Endothelial cell (in vitro differentiated cells): Measurements from ENCODE around the gene SLC37A1. TPM values are rescaled to one million over a fixed set of nuclear protein-coding genes. Genes with fewer than 3 reads are reported as not detected.

Experiments used
- DNase-seq: peaks from one replicate; pipeline ENCODE4 v3.0.0; 2021; ENCODE audit warnings: low spot score
- H3K27ac Mint-ChIP-seq: one replicate; pipeline ENCODE4 v1.8.0; 2021; ENCODE audit warnings: mixed read lengths, inconsistent platforms; ENCODE audit not compliant: unreplicated experiment
- H3K27me3 Mint-ChIP-seq: one replicate; pipeline ENCODE4 v1.8.0; 2021; ENCODE audit warnings: mild to moderate bottlenecking, moderate library complexity, mixed read lengths, inconsistent platforms; ENCODE audit not compliant: unreplicated experiment
- H3K36me3 Mint-ChIP-seq: one replicate; pipeline ENCODE4 v1.8.0; 2021; ENCODE audit warnings: mild to moderate bottlenecking, low read depth, mixed read lengths, inconsistent platforms; ENCODE audit not compliant: unreplicated experiment
- H3K4me1 Mint-ChIP-seq: one replicate; pipeline ENCODE4 v1.8.0; 2021; ENCODE audit warnings: mild to moderate bottlenecking, mixed read lengths, inconsistent platforms; ENCODE audit not compliant: unreplicated experiment
- H3K4me3 Mint-ChIP-seq: one replicate; pipeline ENCODE4 v1.8.0; 2021; ENCODE audit warnings: mild to moderate bottlenecking, mixed read lengths, inconsistent platforms; ENCODE audit not compliant: unreplicated experiment
- H3K9me3 Mint-ChIP-seq: one replicate; pipeline ENCODE4 v1.8.0; 2021; ENCODE audit warnings: mixed read lengths, inconsistent platforms; ENCODE audit not compliant: unreplicated experiment
- total RNA-seq: library from RNA; stranded (reverse); fragmentation: NEBNext Ultra II Directional; extraction: Animal tissue kit (Norgen Biotek cat#: 25700); gene quantifications from one replicate; pipeline ENCODE4 v1.2.1, GENCODE V29; 2021; ENCODE audit not compliant: unreplicated experiment
- TF ChIP-seq, protein P1 (sequence below): fragments of 200-600 bp; sonication (generic); IDR thresholded peaks from one replicate; pipeline ENCODE4 v1.5.0; 2021; ENCODE audit warnings: antibody characterized with exemption; ENCODE audit not compliant: unreplicated experiment

Gene SLC37A1
- total RNA-seq, 1 donor from 2014 or later, result 12.3 TPM

DNA sequence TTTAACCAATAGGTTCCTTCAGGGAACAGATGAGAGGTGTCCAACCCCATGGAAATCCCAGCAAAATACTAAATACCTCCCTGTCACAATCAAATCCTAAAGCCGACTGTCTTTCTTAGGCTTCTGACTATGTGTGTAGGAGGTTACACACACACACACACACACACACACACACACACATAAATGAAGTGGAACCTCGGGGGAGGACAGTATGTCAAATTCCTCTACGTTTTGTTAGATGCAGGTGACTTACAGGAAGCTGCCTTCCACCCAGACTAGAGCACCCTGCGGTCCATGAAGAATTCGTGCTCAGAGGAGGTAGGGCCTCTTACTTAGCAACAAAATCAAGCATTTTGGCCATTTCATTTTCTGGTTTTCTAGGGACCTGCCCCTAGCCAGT, 34.1 kb upstream of the SLC37A1 start:
- H3K4me3 Mint-ChIP-seq, result no peak overlapping the region

DNA sequence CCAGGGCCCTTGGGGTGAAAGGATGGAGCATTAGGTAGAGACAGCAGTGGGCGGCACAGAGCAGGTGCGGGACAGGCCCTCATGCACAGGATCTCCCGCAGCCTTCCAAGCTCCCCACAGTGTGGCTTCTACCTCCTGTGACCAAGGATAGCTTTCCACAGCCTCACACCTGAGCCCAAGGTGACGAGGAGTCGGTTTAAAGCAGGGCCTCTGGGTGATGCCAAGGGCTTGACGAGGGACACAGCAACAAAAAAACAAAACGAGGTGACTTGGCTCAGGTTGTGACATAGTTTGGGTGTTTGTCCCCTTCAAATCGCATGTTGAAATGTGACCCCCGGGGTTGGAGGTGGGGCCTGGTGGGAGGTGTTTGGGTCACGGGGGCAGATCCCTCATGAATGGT, 32.9 kb upstream of the SLC37A1 start:
- Mint-ChIP-seq H3K36me3 (no peaks in the 10 kb centered on the region), H3K4me3 (no peak overlapping the region), H3K27me3 (peaks cover 4% of the 10 kb centered on the region), H3K4me1 (peaks cover 12% of the 10 kb centered on the region), H3K27ac (no peak overlapping the region), H3K9me3 (no peaks in the 10 kb centered on the region)
- TF ChIP-seq, protein P1, sequence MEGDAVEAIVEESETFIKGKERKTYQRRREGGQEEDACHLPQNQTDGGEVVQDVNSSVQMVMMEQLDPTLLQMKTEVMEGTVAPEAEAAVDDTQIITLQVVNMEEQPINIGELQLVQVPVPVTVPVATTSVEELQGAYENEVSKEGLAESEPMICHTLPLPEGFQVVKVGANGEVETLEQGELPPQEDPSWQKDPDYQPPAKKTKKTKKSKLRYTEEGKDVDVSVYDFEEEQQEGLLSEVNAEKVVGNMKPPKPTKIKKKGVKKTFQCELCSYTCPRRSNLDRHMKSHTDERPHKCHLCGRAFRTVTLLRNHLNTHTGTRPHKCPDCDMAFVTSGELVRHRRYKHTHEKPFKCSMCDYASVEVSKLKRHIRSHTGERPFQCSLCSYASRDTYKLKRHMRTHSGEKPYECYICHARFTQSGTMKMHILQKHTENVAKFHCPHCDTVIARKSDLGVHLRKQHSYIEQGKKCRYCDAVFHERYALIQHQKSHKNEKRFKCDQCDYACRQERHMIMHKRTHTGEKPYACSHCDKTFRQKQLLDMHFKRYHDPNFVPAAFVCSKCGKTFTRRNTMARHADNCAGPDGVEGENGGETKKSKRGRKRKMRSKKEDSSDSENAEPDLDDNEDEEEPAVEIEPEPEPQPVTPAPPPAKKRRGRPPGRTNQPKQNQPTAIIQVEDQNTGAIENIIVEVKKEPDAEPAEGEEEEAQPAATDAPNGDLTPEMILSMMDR, result no peak
- no peak for DNase-seq

More for the DNA sequence above, 34.1 kb upstream of the SLC37A1 start:
- H3K9me3 Mint-ChIP-seq, result no peaks in the 10 kb centered on the region
- TF ChIP-seq, protein P1, result no peak
- no peak for DNase-seq
- no peak overlapping the region for H3K27ac Mint-ChIP-seq
- peaks cover 3% of the 10 kb centered on the region for H3K4me1 Mint-ChIP-seq
- H3K27me3 Mint-ChIP-seq, result peaks cover 5% of the 10 kb centered on the region
- H3K36me3 Mint-ChIP-seq, result no peaks in the 10 kb centered on the region

DNA sequence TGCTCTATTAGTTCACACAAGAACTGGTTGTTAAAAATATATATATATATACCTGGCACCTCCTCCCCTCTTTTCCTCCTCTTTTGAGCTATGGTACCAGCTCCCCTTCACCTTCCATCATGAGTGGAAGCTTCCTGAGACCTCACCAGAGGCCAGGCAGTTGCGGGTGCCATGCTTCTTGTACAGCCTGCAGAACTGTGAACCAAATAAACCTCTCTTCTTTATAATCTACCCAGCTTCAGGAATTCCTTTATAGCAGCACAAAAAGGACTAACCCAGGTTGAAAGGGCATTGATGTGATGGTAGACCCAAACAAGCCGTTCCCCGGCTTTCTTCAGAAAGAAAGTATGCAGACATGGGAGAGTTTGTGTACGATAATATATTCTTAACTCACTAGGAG, 32.5 kb upstream of the SLC37A1 start:
- no peak for DNase-seq
- H3K4me1 Mint-ChIP-seq, result peaks cover 16% of the 10 kb centered on the region
- no peaks in the 10 kb centered on the region for H3K9me3 Mint-ChIP-seq
- peaks cover 4% of the 10 kb centered on the region for H3K27me3 Mint-ChIP-seq
- TF ChIP-seq, protein P1, result no peak
- no peak overlapping the region for H3K4me3 Mint-ChIP-seq
- H3K27ac Mint-ChIP-seq, result no peak overlapping the region
- no peaks in the 10 kb centered on the region for H3K36me3 Mint-ChIP-seq

DNA sequence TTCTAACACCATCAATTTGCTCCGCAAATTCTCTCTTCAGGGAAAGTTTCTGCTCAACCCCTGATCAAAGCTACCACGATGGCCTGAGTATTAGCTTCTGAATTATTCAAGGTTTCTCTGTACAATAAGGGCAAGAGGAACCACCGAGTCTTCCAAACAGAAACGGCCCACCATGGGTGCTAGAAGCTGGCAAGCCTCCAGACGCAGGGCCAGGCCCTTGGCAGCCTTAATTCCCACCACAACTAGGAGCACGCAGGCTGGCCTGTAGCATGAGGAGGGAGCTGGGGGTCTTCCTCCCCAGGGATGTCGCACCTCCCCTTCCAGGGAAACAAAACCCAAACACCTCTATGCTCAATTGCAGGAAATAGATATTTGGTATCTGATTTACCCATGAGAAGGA, 28.7 kb upstream of the SLC37A1 start:
- H3K4me3 Mint-ChIP-seq, result no peak overlapping the region
- peaks cover 27% of the 10 kb centered on the region for H3K4me1 Mint-ChIP-seq
- H3K27me3 Mint-ChIP-seq, result peaks cover 8% of the 10 kb centered on the region
- DNase-seq, result no peak
- H3K36me3 Mint-ChIP-seq, result no peaks in the 10 kb centered on the region
- H3K27ac Mint-ChIP-seq, result no peak overlapping the region
- no peaks in the 10 kb centered on the region for H3K9me3 Mint-ChIP-seq
- TF ChIP-seq, protein P1, result no peak

DNA sequence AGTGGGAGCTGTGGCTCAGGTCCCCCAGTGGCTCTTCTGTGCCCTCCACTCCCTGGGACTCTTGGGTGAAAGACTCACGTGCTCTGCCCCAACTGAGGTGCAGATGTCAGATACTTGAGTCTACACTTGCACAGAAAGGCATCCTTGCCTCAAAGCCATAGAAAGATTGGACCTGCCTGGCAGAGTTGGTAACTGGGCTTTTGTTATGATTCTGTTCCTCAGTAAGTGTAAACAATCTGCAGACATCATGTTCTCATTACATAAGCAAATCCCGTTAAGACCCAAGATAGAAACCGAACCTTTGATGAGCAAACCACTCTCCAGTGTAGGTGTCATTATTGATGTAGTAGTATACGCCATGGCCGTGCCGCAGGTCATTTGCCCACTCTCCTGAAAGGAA, 27.6 kb upstream of the SLC37A1 start:
- no peak overlapping the region for H3K4me3 Mint-ChIP-seq
- TF ChIP-seq, protein P1, result no peak
- H3K36me3 Mint-ChIP-seq, result no peaks in the 10 kb centered on the region
- peak overlapping the region; percentile 37 for H3K27ac Mint-ChIP-seq
- H3K9me3 Mint-ChIP-seq, result no peaks in the 10 kb centered on the region
- H3K4me1 Mint-ChIP-seq, result peaks cover 27% of the 10 kb centered on the region
- no peak for DNase-seq
- peaks cover 8% of the 10 kb centered on the region for H3K27me3 Mint-ChIP-seq
